GM23338 (cell line): ENCODE measurements around the gene DUS4L. TPM values are rescaled to one million over a fixed set of nuclear protein-coding genes. Genes with fewer than 3 reads are reported as not detected.

Experiments used
- ATAC-seq: fragments of 200-7000 bp; cut with Tn5 transposase; 3 replicates; pipeline ENCODE4 v1.9.1; 2020
- DNase-seq: peaks from one replicate; pipeline ENCODE4 v3.0.0-alpha.2; 2015; ENCODE audit warnings: low spot score
- H2AFZ ChIP-seq: fragments of 200-600 bp; sonication (generic); 2 replicates; pipeline ENCODE4 v1.8.0; 2016; ENCODE audit warnings: antibody characterized with exemption, mild to moderate bottlenecking, moderate library complexity
- H3F3A ChIP-seq: fragments of 200-600 bp; sonication (generic); replicated peaks from 2 replicates; pipeline ENCODE4 v1.8.0; 2017; ENCODE audit warnings: antibody characterized with exemption, mixed run types, low read depth
- H3K27ac ChIP-seq: fragments of 200-600 bp; sonication (generic); 2 replicates; pipeline ENCODE4 v1.6.1; 2016; ENCODE audit warnings: low read depth
- H3K27me3 ChIP-seq: fragments of 200-600 bp; sonication (generic); 2 replicates; pipeline ENCODE4 v1.8.0; 2016; ENCODE audit warnings: mild to moderate bottlenecking, mixed run types, moderate library complexity; ENCODE audit not compliant: insufficient read depth
- H3K36me3 ChIP-seq: fragments of 200-600 bp; sonication (generic); 2 replicates; pipeline ENCODE4 v1.8.0; 2016; ENCODE audit warnings: mild to moderate bottlenecking; ENCODE audit not compliant: insufficient read depth
- H3K4me1 ChIP-seq: fragments of 200-600 bp; sonication (generic); 2 replicates; pipeline ENCODE4 v1.8.0; 2016; ENCODE audit warnings: mild to moderate bottlenecking, moderate library complexity; ENCODE audit not compliant: insufficient read depth
- H3K4me2 ChIP-seq: fragments of 200-600 bp; sonication (generic); 2 replicates; pipeline ENCODE4 v1.7.1; 2017; ENCODE audit warnings: mixed run types
- H3K4me3 ChIP-seq: fragments of 200-600 bp; sonication (generic); 2 replicates; pipeline ENCODE4 v1.6.1; 2016; ENCODE audit warnings: mixed run types
- H3K79me2 ChIP-seq: fragments of 200-600 bp; sonication (generic); replicated peaks from 2 replicates; pipeline ENCODE4 v1.8.0; 2017; ENCODE audit warnings: mild to moderate bottlenecking; ENCODE audit not compliant: insufficient read depth
- H3K9me2 ChIP-seq: fragments of 200-600 bp; sonication (generic); 2 replicates; pipeline ENCODE4 v1.8.0; 2017; ENCODE audit not compliant: insufficient read depth
- H4K20me1 ChIP-seq: fragments of 200-600 bp; sonication (generic); replicated peaks from 2 replicates; pipeline ENCODE4 v1.8.0; 2017; ENCODE audit warnings: mild to moderate bottlenecking; ENCODE audit not compliant: insufficient read depth
- H3K27ac Mint-ChIP-seq: 2 replicates; pipeline ENCODE4 v1.8.0; 2020; ENCODE audit warnings: inconsistent platforms, mild to moderate bottlenecking, moderate library complexity, mixed read lengths
- H3K27me3 Mint-ChIP-seq: 3 replicates; pipeline ENCODE4 v1.8.0; 2022; ENCODE audit warnings: low read depth, mild to moderate bottlenecking, moderate library complexity, mixed read lengths, inconsistent platforms; ENCODE audit not compliant: insufficient read depth, poor library complexity
- H3K36me3 Mint-ChIP-seq: 3 replicates; pipeline ENCODE4 v1.8.0; 2021; ENCODE audit warnings: low read depth, mild to moderate bottlenecking, inconsistent platforms, moderate library complexity, mixed read lengths
- H3K4me1 Mint-ChIP-seq: 3 replicates; pipeline ENCODE4 v1.8.0; 2020; ENCODE audit warnings: mild to moderate bottlenecking, inconsistent platforms, mixed read lengths
- H3K4me3 Mint-ChIP-seq: 3 replicates; pipeline ENCODE4 v1.8.0; 2021; ENCODE audit warnings: moderate library complexity, mild to moderate bottlenecking, inconsistent platforms, mixed read lengths
- H3K9me3 Mint-ChIP-seq: 3 replicates; pipeline ENCODE4 v1.8.0; 2020; ENCODE audit warnings: moderate library complexity, mild to moderate bottlenecking, inconsistent platforms, mixed read lengths
- CREB1 ChIP-seq: fragments of 250-450 bp; sonication (Bioruptor Pico); IDR thresholded peaks from 2 replicates; pipeline ENCODE4 v1.5.0; 2020; ENCODE audit warnings: low read depth, mild to moderate bottlenecking, moderate library complexity
- CTCF ChIP-seq, 2 experiments: fragments of 200-600 bp in 1 of 2; sonication (generic) in 1 of 2; conservative IDR thresholded peaks; 2 replicates each; pipeline versions ENCODE4 v1.5.1 to v1.6.1; 2016 to 2017; ENCODE audit warnings: antibody characterized with exemption in 2 of 2, low read depth in 2 of 2, mild to moderate bottlenecking in 2 of 2, moderate library complexity in 1 of 2
- EZH2 ChIP-seq: fragments of 200-600 bp; sonication (generic); IDR thresholded peaks from one replicate; pipeline ENCODE4 v1.8.0; 2017; ENCODE audit warnings: antibody characterized with exemption, mild to moderate bottlenecking, low read depth; ENCODE audit not compliant: unreplicated experiment
- EZH2phosphoT487 ChIP-seq: fragments of 200-600 bp; sonication (generic); IDR thresholded peaks from one replicate; pipeline ENCODE4 v1.8.1; 2018; ENCODE audit warnings: antibody characterized with exemption; ENCODE audit not compliant: unreplicated experiment
- JUNB ChIP-seq: IDR thresholded peaks from one replicate; pipeline ENCODE4 v1.6.1; 2016; ENCODE audit warnings: antibody characterized with exemption; ENCODE audit not compliant: unreplicated experiment
- NANOG ChIP-seq: IDR thresholded peaks from 2 replicates; pipeline ENCODE4 v1.6.1; 2016; ENCODE audit warnings: antibody characterized with exemption, borderline replicate concordance
- POLR2AphosphoS5 ChIP-seq: IDR thresholded peaks from 2 replicates; pipeline ENCODE4 v1.6.1; 2016; ENCODE audit warnings: antibody characterized with exemption, low read depth
- REST ChIP-seq: IDR thresholded peaks from one replicate; pipeline ENCODE4 v1.6.1; 2018; ENCODE audit warnings: antibody characterized with exemption; ENCODE audit not compliant: unreplicated experiment
- STAT1 ChIP-seq: IDR thresholded peaks from one replicate; pipeline ENCODE4 v1.6.1; 2016; ENCODE audit warnings: antibody characterized with exemption; ENCODE audit not compliant: unreplicated experiment
- polyA plus RNA-seq: library from polyadenylated mRNA; unstranded; fragments of >200 nt; fragmentation: Nextera tagmentation; extraction: Ambion mirVana; gene quantifications from 2 replicates; pipeline ENCODE4 v1.2.1, GENCODE V29; 2016
- total RNA-seq: library from RNA; depleted of rRNA; stranded (reverse); fragments of >200 nt; shearing (Covaris generic); gene quantifications from 2 replicates; pipeline ENCODE4 v1.2.3, GENCODE V29; 2014

DUS4L gene
- total and polyA plus RNA-seq, 2 experiments from 2014 or later: 16.7 to 22.9 TPM

GRCh38 chr7:107579554-107579884 lies 15.7 kb downstream of the DUS4L start (continued):
- TF ChIP-seq POLR2AphosphoS5 (no peak), EZH2phosphoT487 (no peak)

- TF ChIP-seq CREB1 (peak; percentile 84), STAT1 (no peak), JUNB (no peak), POLR2AphosphoS5 (peak; percentile 77), REST (no peak), NANOG (no peak), CTCF (conservative IDR thresholded peaks at IDR 0.05; ENCODE audit: low read depth in 2 of 2) (peak; percentile 29 to 42; a peak in 3 of 4 replicates), EZH2 (no peak)
- no peaks in the 10 kb centered on the region for H3K79me2 ChIP-seq
- H3K27ac Mint-ChIP-seq: peak within 1 kb of the TSS; percentile 96
These were observed 16.3 kb downstream of the DUS4L start, which contains the start of gene BCAP29 for GRCh38 chr7:107579885-107580715. TSS of gene BCAP29 (plus strand) at chr7:107580246. CDS start at chr7:107580773, 527 bp downstream.

More at GRCh38 chr7:107579885-107580715, 16.3 kb downstream of the DUS4L start, which contains the start of gene BCAP29:
- Histone ChIP-seq H3K27me3 (no peaks in the 10 kb centered on the region), H4K20me1 (no peaks in the 10 kb centered on the region), H3K4me3 (peak within 1 kb of the TSS; percentile 77), H3K9me2 (no peaks in the 10 kb centered on the region), H3K36me3 (peaks cover 3% of the 10 kb centered on the region; the same call in 1 of the 2 replicates), H2AFZ (peak within 1 kb of the TSS; percentile 84), H3K4me1 (no peaks in the 10 kb centered on the region), H3F3A (no peaks in the 10 kb centered on the region), H3K27ac (peak within 1 kb of the TSS; percentile 82), H3K4me2 (peak within 1 kb of the TSS; percentile 89)
- Mint-ChIP-seq H3K4me1 (no peaks in the 10 kb centered on the region; the same call in 2 of the 3 replicates), H3K4me3 (peak within 1 kb of the TSS; percentile 92), H3K27me3 (peaks cover 12% of the 10 kb centered on the region), H3K36me3 (peaks cover 12% of the 10 kb centered on the region; the same call in 2 of the 3 replicates), H3K9me3 (no peaks in the 10 kb centered on the region)
- DNase-seq: peak; percentile 81
- ATAC-seq: peak; percentile 91
